ENCODE results near the gene URM1. TPM values are rescaled to one million over a fixed set of nuclear protein-coding genes. Genes with fewer than 3 reads are reported as not detected.
"Not testable (repeated sequence)": the region's sequence is repeated elsewhere in the genome, so short reads cannot be mapped to it uniquely, and the experiment has no call there.

The URM1 gene
- total RNA-seq, 5 donors from 2014 or later (not counting 1 experiment from before 2014, with no cell fraction given), result 38.7 to 55.8 (median 52.5) TPM

- H3K36me3 Mint-ChIP-seq, result no peaks in the 10 kb centered on the region
- H3K36me3 ChIP-seq (ENCODE audit: control insufficient read depth in 2 of 2, extremely low read depth in 1 of 2, insufficient read depth in 1 of 2, low read length in 1 of 2), result no peaks in the 10 kb centered on the region
- H3K4me1 ChIP-seq (ENCODE audit: control insufficient read depth in 1 of 2, extremely low read depth in 1 of 2, insufficient read depth in 2 of 2, low read length in 2 of 2), result peaks cover 0 to 27% of the 10 kb centered on the region in 2 experiments
- POLR2A ChIA-PET, result interaction anchor here (0.6 kb wide), 4 partner anchors 108 to 893 kb away, joined by 3 to 8 read pairs (median 4); no protein-coding TSS in a partner anchor
- H3K27ac Mint-ChIP-seq, result no peak within 1 kb of the TSS
- CTCF ChIA-PET, result interaction anchor here (0.6 to 2.0 kb wide), 8 partner anchors 31 to 508 kb away, joined by 3 to 11 read pairs (median 4); partner anchors contain the start of gene URM1 (in 1 of the 2)
- ATAC-seq (replicated peaks in 1 of 4) (peak; percentile 80 to 82 (median 80)), DNase-seq (peak in 17 of 35 experiments; percentile 8 to 59 (median 36))
- H3K9me3 ChIP-seq, result no peaks in the 10 kb centered on the region
- peak within 1 kb of the TSS; percentile 69 to 80 (median 79) for H3K4me3 Mint-ChIP-seq
- peak within 1 kb of the TSS; percentile 52 to 70 for H3K4me3 ChIP-seq (ENCODE audit: control insufficient read depth in 1 of 2, extremely low read depth in 1 of 2, low read length in 1 of 2)
- H3K27me3 ChIP-seq (replicated peaks in 1 of 2; ENCODE audit: control insufficient read depth in 2 of 2, extremely low read depth in 1 of 2, insufficient read depth in 2 of 2, low read length in 1 of 2), result peaks cover 6 to 53% of the 10 kb centered on the region in 2 experiments
- H3K9me3 Mint-ChIP-seq, result no peaks in the 10 kb centered on the region
- no peak within 1 kb of the TSS for H3K27ac ChIP-seq (ENCODE audit: low read length)
- peaks cover 20 to 23% of the 10 kb centered on the region in 2 donors for H3K27me3 Mint-ChIP-seq
- under 1% methylated on average over 55 of the region's 59 CpGs for WGBS (ENCODE audit: insufficient coverage)
- H3K4me1 Mint-ChIP-seq, result peaks cover 8 to 13% (median 12%) of the 10 kb centered on the region in 3 donors
Observed at GRCh38 chr9:128420651-128421481, 49.7 kb downstream of the URM1 start, which contains the start of gene CERCAM. CERCAM (plus strand) TSS chr9:128420857; CDS start chr9:128420878, 21 bp downstream.

GRCh38 chr9:128421482-128421996 is 50.4 kb downstream of the URM1 start:
- Mint-ChIP-seq H3K36me3 (no peaks in the 10 kb centered on the region), H3K9me3 (no peaks in the 10 kb centered on the region), H3K4me3 (peak overlapping the region; percentile 56 to 71 (median 57)), H3K4me1 (peaks cover 8 to 13% (median 12%) of the 10 kb centered on the region in 3 donors), H3K27ac (no peak overlapping the region), H3K27me3 (peaks cover 14 to 17% of the 10 kb centered on the region in 2 donors)
- WGBS (ENCODE audit: insufficient coverage), result 8% methylated on average over 2 of the region's 11 CpGs
- ATAC-seq (replicated peaks in 1 of 4) (no peak), DNase-seq (peak in 1 of 35 experiments; percentile 11)
- Histone ChIP-seq H3K4me3 (ENCODE audit: control insufficient read depth in 1 of 2, extremely low read depth in 1 of 2, low read length in 1 of 2) (peak overlapping the region in 1 of 2 donors; percentile 52), H3K36me3 (ENCODE audit: control insufficient read depth in 2 of 2, extremely low read depth in 1 of 2, insufficient read depth in 1 of 2, low read length in 1 of 2) (no peaks in the 10 kb centered on the region), H3K9me3 (no peaks in the 10 kb centered on the region), H3K4me1 (ENCODE audit: control insufficient read depth in 1 of 2, extremely low read depth in 1 of 2, insufficient read depth in 2 of 2, low read length in 2 of 2) (peaks cover 0 to 27% of the 10 kb centered on the region in 2 experiments), H3K27ac (ENCODE audit: low read length) (no peak overlapping the region), H3K27me3 (replicated peaks in 1 of 2; ENCODE audit: control insufficient read depth in 2 of 2, extremely low read depth in 1 of 2, insufficient read depth in 2 of 2, low read length in 1 of 2) (peaks cover 6 to 51% of the 10 kb centered on the region in 2 experiments)
- CTCF ChIA-PET, result no interaction called here
- POLR2A ChIA-PET, result no interaction called here

GRCh38 chr9:128422022-128422782 is 51.0 kb downstream of the URM1 start:
- H3K27ac ChIP-seq (ENCODE audit: low read length); H3K27ac Mint-ChIP-seq; CTCF ChIA-PET; H3K36me3 ChIP-seq (ENCODE audit: control insufficient read depth in 2 of 2, extremely low read depth in 1 of 2, insufficient read depth in 1 of 2, low read length in 1 of 2); POLR2A ChIA-PET; H3K9me3 ChIP-seq; H3K36me3 Mint-ChIP-seq; ATAC-seq (replicated peaks in 1 of 4); H3K4me3 ChIP-seq (ENCODE audit: control insufficient read depth in 1 of 2, extremely low read depth in 1 of 2, low read length in 1 of 2); DNase-seq; H3K9me3 Mint-ChIP-seq: not testable (repeated sequence)
- peaks cover 0 to 27% of the 10 kb centered on the region in 2 experiments for H3K4me1 ChIP-seq (ENCODE audit: control insufficient read depth in 1 of 2, extremely low read depth in 1 of 2, insufficient read depth in 2 of 2, low read length in 2 of 2)
- WGBS (ENCODE audit: insufficient coverage), result 92% methylated on average over 7 of the region's 13 CpGs
- peaks cover 6 to 45% of the 10 kb centered on the region in 2 experiments for H3K27me3 ChIP-seq (replicated peaks in 1 of 2; ENCODE audit: control insufficient read depth in 2 of 2, extremely low read depth in 1 of 2, insufficient read depth in 2 of 2, low read length in 1 of 2)
- peaks cover 12 to 14% of the 10 kb centered on the region in 2 donors for H3K27me3 Mint-ChIP-seq
- peaks cover 8 to 13% (median 12%) of the 10 kb centered on the region in 3 donors for H3K4me1 Mint-ChIP-seq
- H3K4me3 Mint-ChIP-seq, result peak overlapping the region in 2 of 3 donors; percentile 57 to 71

GRCh38 chr9:128422783-128423150 is 51.6 kb downstream of the URM1 start:
- no peaks in the 10 kb centered on the region for H3K9me3 ChIP-seq
- no peaks in the 10 kb centered on the region for H3K36me3 ChIP-seq (ENCODE audit: control insufficient read depth in 2 of 2, extremely low read depth in 1 of 2, insufficient read depth in 1 of 2, low read length in 1 of 2)
- no peak overlapping the region for H3K27ac ChIP-seq (ENCODE audit: low read length)
- peaks cover 9 to 14% of the 10 kb centered on the region in 2 donors for H3K27me3 Mint-ChIP-seq
- H3K4me3 Mint-ChIP-seq, result peak overlapping the region in 1 of 3 donors; percentile 71
- H3K36me3 Mint-ChIP-seq, result no peaks in the 10 kb centered on the region
- ChIA-PET POLR2A (no interaction called here), CTCF (interaction anchor here in 1 of 2 donors (0.6 kb wide), 1 partner anchor 1196 kb away, joined by 5 read pairs; no protein-coding TSS in a partner anchor)
- 50% methylated on average over 5 of the region's 5 CpGs for WGBS (ENCODE audit: insufficient coverage)
- no peak overlapping the region for H3K27ac Mint-ChIP-seq
- no peak overlapping the region for H3K4me3 ChIP-seq (ENCODE audit: control insufficient read depth in 1 of 2, extremely low read depth in 1 of 2, low read length in 1 of 2)
- peaks cover 0 to 27% of the 10 kb centered on the region in 2 experiments for H3K4me1 ChIP-seq (ENCODE audit: control insufficient read depth in 1 of 2, extremely low read depth in 1 of 2, insufficient read depth in 2 of 2, low read length in 2 of 2)
- no peaks in the 10 kb centered on the region for H3K9me3 Mint-ChIP-seq
- peaks cover 8 to 13% (median 12%) of the 10 kb centered on the region in 3 donors for H3K4me1 Mint-ChIP-seq
- ATAC-seq (replicated peaks in 1 of 4) (no peak), DNase-seq (no peak)
- H3K27me3 ChIP-seq (replicated peaks in 1 of 2; ENCODE audit: control insufficient read depth in 2 of 2, extremely low read depth in 1 of 2, insufficient read depth in 2 of 2, low read length in 1 of 2), result peaks cover 6 to 39% of the 10 kb centered on the region in 2 experiments

- POLR2A ChIA-PET, result not testable (repeated sequence)
Observed at GRCh38 chr9:128423356-128423755, 52.2 kb downstream of the URM1 start.

More at GRCh38 chr9:128423356-128423755, 52.2 kb downstream of the URM1 start:
- CTCF ChIA-PET, result interaction anchor here (0.6 kb wide), 3 partner anchors 43 to 1196 kb away, joined by 3 to 5 read pairs (median 4); no protein-coding TSS in a partner anchor
- Histone ChIP-seq H3K4me1 (ENCODE audit: control insufficient read depth in 1 of 2, extremely low read depth in 1 of 2, insufficient read depth in 2 of 2, low read length in 2 of 2) (peaks cover 0 to 27% of the 10 kb centered on the region in 2 experiments), H3K27me3 (replicated peaks in 1 of 2; ENCODE audit: control insufficient read depth in 2 of 2, extremely low read depth in 1 of 2, insufficient read depth in 2 of 2, low read length in 1 of 2) (peaks cover 6 to 33% of the 10 kb centered on the region in 2 experiments)
- H3K4me3 Mint-ChIP-seq; H3K4me3 ChIP-seq (ENCODE audit: control insufficient read depth in 1 of 2, extremely low read depth in 1 of 2, low read length in 1 of 2); H3K36me3 ChIP-seq (ENCODE audit: control insufficient read depth in 2 of 2, extremely low read depth in 1 of 2, insufficient read depth in 1 of 2, low read length in 1 of 2); ATAC-seq (replicated peaks in 1 of 4); H3K27ac Mint-ChIP-seq; DNase-seq; H3K9me3 Mint-ChIP-seq; H3K36me3 Mint-ChIP-seq; H3K27ac ChIP-seq (ENCODE audit: low read length); H3K9me3 ChIP-seq: not testable (repeated sequence)
- Mint-ChIP-seq H3K27me3 (peaks cover 9 to 14% of the 10 kb centered on the region in 2 donors), H3K4me1 (peaks cover 8 to 13% (median 12%) of the 10 kb centered on the region in 3 donors)
- WGBS (ENCODE audit: insufficient coverage), result 100% methylated on average over 3 of the region's 6 CpGs

Measured in T-cell (primary cell).